ENCODE results near the gene CNPPD1.
A peak's percentile ranks its signal among the peaks of the same experiment; 100 is the strongest.

Gene CNPPD1

GRCh38 chr2:219179601-219180465 lies 3.1 kb upstream of the CNPPD1 start:
- DNase-seq (ENCODE audit: low read depth in 2 of 2), result no peak

DNA sequence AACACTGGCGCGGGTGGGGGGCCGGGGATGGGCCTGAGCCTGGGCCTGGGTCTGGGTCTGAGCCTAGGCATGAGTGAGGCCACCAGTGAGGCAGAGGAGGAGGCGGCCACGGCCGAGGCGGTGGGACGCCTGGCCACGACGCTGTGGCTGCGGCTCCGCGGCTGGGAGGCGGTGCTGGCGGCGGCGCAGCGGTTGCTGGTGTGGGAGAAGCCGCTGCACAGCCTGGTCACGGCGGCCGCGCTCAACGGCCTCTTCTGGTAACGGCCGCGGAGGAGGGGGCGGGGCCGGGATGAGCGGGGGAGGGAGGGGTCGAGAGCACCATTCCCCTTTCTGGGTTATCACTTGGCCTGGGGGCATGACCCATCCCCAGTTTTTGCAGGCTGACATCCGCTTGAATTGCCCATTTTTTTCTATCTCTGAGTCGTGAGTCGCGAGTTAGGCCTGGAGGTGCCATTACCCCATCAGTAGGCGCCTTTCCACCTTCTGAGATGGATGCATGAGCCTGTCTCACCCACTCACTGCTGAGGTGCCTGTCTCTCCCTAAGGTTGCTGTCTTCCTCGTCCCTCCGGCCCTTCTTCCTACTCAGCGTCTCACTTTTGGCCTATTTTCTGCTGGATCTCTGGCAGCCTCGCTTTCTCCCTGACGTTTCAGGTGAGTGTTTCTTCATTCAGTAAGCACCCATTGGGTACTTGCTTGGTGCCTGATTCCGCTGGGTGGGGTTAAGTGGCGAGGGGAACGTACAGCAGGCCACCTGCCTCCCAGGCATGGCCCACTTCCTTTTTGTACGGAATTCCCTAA lies 1.9 kb upstream of the CNPPD1 start:
- DNase-seq (ENCODE audit: low read depth in 2 of 2), result no peak

- peak; percentile 60 to 62 for DNase-seq (ENCODE audit: low read depth in 2 of 2)
Measured at GRCh38 chr2:219177552-219178376, 1.0 kb upstream of the CNPPD1 start, which contains the start of gene RETREG2. RETREG2 (plus strand) TSS chr2:219178275; CDS start chr2:219178353, 78 bp downstream.

DNA sequence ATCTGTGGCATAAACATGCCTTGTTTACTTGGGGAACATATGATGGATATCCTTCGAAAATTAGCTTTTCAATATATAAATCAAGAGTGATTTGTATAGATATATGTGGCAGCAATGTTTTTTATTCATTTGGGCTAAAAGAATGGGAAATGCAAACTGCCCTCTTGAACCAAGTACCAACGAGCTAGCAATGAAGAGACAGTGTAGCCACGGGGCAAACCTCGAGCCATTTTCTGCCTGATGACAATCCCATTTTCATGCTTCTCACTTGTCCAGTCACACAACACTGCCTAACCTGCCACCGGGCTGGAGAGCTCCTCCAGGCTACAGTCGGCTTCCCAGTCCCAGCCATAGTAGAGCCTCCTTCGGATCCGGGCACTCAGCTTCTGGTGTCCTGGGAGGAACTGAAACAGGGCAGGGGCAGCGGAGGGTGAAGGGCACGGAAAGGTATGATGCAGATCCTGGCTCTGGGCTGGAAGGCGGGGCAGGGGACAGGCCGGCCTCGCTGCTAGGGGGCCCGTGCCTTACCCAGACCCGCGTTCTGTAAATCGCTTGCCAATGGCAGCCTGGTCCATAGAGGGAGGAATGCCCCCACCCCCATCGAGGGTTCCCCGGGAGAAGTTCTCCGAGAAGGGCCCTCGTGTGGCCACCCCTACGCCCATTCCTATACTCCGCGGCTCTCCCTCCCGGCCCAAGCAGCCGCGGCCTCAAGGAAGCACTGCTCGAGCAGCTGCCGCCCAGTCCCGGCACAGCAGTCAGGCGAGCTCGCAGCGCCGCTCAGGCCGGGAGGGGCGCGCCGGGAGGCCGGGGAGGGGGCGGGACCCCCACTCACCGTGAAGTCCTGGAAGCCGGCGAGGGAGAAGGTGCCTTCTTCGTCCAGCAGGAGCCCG lies 552 bp downstream of the CNPPD1 start:
- no peak for DNase-seq (ENCODE audit: low read depth in 2 of 2)

GRCh38 chr2:219175486-219175885 lies 1.2 kb downstream of the CNPPD1 start:
- no peak for DNase-seq (ENCODE audit: low read depth in 2 of 2)

DNA sequence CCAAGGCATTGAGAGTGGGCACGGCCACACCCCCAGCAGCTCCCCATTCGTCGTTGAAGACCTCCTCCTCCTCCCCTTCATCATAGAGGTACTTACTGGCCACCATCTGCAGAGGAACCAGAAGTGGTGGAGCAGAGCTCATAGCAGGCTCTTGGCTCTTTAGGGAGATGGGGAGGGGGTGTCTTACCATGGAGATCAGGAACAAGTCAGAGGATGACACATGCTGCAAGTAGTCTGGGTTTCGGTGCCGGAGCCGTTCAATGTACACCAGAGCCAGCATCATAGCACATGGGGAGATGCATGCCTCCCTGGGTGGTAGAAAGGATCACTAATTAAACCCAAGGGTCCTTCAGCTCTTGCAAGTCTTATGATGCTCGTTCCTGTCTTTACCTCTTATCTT lies 1.9 kb downstream of the CNPPD1 start:
- DNase-seq (ENCODE audit: low read depth in 2 of 2), result no peak

DNA sequence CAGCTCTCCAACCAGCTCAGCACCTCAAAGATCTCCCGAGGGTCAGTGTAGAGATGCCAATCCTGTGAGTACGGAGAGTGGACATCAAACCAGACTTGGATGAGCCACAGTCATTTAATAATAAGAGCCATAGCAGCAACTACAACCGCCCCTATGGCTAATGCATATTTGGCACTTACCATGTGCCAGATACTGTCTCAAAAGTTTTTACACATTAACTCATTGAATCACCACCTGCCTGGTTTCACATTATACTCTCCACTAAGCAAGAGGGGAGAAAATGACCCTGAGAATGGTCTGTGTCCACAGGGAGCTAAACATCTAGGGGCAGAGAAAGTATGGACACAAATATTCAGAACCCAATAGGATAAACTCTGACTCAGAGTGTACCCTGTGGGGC lies 2.6 kb downstream of the CNPPD1 start:
- no peak for DNase-seq (ENCODE audit: low read depth in 2 of 2)

DNA sequence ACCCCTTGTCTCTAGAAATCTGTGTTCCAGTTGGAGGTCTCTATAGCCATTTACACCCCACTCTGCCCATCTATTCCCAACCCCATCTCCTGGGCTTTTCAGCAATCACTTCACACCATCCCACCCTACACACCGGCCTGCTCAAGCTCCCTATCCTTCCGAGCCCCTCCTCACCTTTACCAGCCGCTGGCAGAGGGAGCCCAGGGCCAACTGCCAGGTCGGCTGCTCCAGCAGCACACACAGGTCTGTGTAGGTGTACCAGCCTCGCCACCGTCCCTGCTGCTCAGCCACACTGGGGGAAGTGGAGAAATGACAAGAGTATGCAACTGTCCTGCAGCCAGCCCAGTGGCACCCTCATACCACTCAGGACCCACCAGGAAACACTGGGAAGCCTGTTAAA lies 3.5 kb downstream of the CNPPD1 start:
- no peak for DNase-seq (ENCODE audit: low read depth in 2 of 2)

GRCh38 chr2:219172231-219173154 lies 4.2 kb downstream of the CNPPD1 start:
- DNase-seq (ENCODE audit: low read depth in 2 of 2), result no peak

DNA sequence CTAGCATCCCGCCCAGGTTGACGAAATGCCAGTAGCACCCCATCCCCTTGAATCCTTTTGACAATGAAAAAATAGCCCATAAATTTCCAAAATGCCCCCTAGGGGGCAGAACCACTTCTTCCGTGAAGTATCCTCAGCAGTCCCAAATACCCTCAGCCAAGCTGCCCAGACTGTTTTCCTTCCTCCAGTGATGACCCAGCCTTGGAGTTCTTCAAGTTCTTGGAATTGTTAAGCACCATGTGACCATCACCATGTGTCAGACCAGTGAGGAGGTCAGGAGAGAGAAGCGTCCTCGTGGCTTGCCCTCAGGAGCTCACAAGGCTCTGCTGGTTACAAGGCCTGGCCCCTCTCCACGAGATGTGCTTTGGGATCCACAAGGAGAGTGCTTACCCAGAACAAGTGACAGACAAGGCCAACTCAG lies 5.5 kb downstream of the CNPPD1 start:
- DNase-seq (ENCODE audit: low read depth in 2 of 2), result peak in 1 of 2 experiments; percentile 28

GRCh38 chr2:219169930-219170654 lies 6.6 kb downstream of the CNPPD1 start, which contains the start of gene SLC23A3:
SLC23A3 (minus strand) TSS chr2:219170029; CDS start chr2:219169984, 45 bp downstream.
- no peak for DNase-seq (ENCODE audit: low read depth in 2 of 2)

DNA sequence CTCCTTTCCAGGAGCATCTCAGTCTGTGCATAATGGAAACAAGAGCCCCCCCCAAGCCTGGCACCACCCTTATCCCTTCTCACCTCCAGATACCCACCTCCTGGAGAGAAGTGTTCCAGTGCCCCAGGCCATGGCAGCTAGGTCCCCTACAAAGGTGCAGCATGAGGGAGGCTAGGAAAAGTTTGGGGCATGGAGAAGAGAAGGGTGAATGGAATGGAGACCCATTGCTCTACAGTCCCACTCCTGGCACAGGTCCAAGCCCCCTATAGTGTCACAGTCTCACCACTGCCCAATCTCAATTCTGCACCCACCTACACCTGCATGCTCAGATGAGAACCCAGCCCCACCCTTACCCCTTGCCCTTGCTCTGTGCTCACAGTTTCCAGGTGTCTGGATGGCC lies 7.8 kb downstream of the CNPPD1 start:
- DNase-seq (ENCODE audit: low read depth in 2 of 2), result no peak

DNA sequence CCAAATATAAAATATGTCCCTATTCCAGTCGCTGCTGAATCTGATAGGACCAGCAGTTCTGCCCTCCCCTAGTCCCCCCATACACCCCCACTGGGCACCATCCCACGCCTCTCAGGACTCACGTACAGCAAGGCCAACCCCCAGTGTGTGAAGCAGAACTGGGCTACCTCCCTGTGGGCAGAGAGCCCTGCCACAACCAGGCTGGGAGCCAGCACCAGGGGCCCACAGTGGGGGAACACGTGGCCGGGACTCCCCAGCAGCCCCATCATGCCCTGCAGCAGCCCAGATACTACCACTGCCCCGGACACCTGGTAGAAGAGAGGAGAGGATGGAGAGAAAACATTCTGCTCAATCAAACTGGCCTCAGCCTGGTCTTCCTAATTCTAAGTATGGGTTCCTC lies 8.2 kb downstream of the CNPPD1 start:
- no peak for DNase-seq (ENCODE audit: low read depth in 2 of 2)

GRCh38 chr2:219167997-219168396 lies 8.7 kb downstream of the CNPPD1 start:
- DNase-seq (ENCODE audit: low read depth in 2 of 2), result no peak

DNA sequence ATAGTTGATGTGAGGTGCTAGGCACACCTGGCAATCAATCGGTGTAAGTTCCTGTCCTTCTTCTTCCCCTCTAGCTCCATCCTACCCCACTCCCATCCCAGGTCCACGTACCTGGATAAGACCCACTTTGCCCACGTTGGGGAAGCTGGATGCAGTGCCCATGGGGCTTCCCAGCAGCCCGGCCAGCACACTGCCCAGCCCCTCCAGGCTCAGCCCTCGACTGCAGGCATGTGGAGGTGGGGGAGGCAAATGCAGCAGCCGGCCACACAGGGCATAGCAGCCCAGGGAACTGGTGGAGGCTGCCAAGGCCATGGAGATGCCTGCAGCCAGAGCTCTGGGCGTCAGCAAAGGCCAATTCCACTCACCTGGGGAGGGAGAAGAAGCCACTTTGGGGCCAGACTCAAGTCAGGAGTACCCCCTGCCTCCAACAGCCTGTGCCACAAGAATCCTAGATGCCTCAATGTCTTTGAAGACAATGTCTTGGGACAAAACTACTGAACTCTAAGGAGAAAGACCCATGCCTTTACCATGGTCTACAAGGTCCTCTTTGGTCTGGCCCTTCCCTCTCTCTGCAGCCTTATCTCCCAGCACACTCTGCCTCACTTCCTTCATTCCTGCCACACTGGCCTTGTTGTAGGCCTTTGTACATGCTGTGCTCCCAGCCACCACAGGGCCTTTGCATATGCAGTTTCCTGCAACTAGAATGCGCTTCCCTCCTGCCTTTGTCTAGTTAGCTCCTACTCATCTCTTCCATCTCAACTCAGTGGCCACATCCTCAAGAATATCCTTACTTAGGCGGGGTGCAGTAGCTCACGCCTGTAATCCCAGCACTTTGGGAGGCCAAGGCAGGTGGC lies 11.4 kb downstream of the CNPPD1 start:
- DNase-seq (ENCODE audit: low read depth in 2 of 2), result no peak

GRCh38 chr2:219163156-219163555 lies 13.6 kb downstream of the CNPPD1 start:
- DNase-seq (ENCODE audit: low read depth in 2 of 2), result no peak

GRCh38 chr2:219161097-219161496 lies 15.6 kb downstream of the CNPPD1 start:
- DNase-seq (ENCODE audit: low read depth in 2 of 2), result no peak
